SK-N-SH (cell line): ENCODE data around the gene USP31.
"Not testable (repeated sequence)": the region's sequence is repeated elsewhere in the genome, so short reads cannot be mapped to it uniquely, and the experiment has no call there.

ENCODE experiments used
- CTCF ChIP-seq: fragments of 200-600 bp; sonication (generic); IDR thresholded peaks from 2 replicates; pipeline ENCODE4 v1.6.1; 2017; ENCODE audit warnings: antibody characterized with exemption, mild to moderate bottlenecking, moderate library complexity
- EP300 ChIP-seq, 2 experiments: IDR thresholded peaks; 2 replicates each; pipeline versions ENCODE4 v1.4.0 to v1.6.1; 2012; ENCODE audit warnings: borderline replicate concordance in 1 of 2, low read depth in 1 of 2, low read length in 1 of 2
- JUND ChIP-seq: IDR thresholded peaks from 2 replicates; pipeline ENCODE4 v1.4.0; 2012
- POLR2AphosphoS5 ChIP-seq: IDR thresholded peaks from 2 replicates; pipeline ENCODE4 v1.6.1; 2012; ENCODE audit warnings: low read depth, low read length
- RAD21 ChIP-seq: IDR thresholded peaks from 2 replicates; pipeline ENCODE4 v1.6.1; 2012; ENCODE audit warnings: mild to moderate bottlenecking, low read length
- SIN3A ChIP-seq: IDR thresholded peaks from 2 replicates; pipeline ENCODE4 v1.6.1; 2012; ENCODE audit warnings: low read depth, mild to moderate bottlenecking, low read length, moderate library complexity, borderline replicate concordance
- TAF1 ChIP-seq: IDR thresholded peaks from 2 replicates; pipeline ENCODE4 v1.6.1; 2012; ENCODE audit warnings: low read depth, mild to moderate bottlenecking, low read length, moderate library complexity, borderline replicate concordance
- TEAD4 ChIP-seq: IDR thresholded peaks from 2 replicates; pipeline ENCODE4 v1.4.0; 2012; ENCODE audit warnings: mild to moderate bottlenecking, borderline replicate concordance; ENCODE audit not compliant: insufficient read depth
- YY1 ChIP-seq: IDR thresholded peaks from 2 replicates; pipeline ENCODE4 v1.4.0; 2012; ENCODE audit warnings: low read depth, mild to moderate bottlenecking
- TF ChIP-seq, protein P1 (sequence below): IDR thresholded peaks from 2 replicates; pipeline ENCODE4 v1.4.0; 2012; ENCODE audit warnings: low read depth
- TF ChIP-seq, protein P2 (sequence below): IDR thresholded peaks from 2 replicates; pipeline ENCODE4 v1.4.0; 2012; ENCODE audit warnings: low read depth, borderline replicate concordance

DNA sequence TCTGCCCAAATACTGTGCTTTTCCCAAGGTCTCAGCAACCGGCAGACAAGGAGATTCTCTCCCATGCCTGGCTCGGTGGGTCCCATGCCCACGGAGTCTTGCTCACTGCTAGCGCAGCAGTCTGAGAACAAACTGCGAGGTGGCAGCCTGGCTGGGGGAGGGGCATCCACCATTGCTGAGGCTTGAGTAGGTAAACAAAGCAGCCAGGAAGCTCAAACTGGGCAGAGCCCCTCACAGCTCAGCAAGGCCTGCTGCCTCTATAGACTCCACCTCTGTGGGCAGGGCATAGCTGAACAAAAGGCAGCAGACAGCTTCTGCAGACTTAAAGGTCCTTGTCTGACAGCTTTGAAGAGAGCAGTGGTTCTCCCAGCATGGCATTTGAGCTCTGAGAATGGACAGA is 55.1 kb downstream of the USP31 start:
- TF ChIP-seq CTCF; YY1; EP300 (IDR thresholded peaks at IDR 0.05; ENCODE audit: borderline replicate concordance in 1 of 2, low read depth in 1 of 2, low read length in 1 of 2); SIN3A; TAF1; JUND; RAD21; POLR2AphosphoS5; TEAD4: not testable (repeated sequence)
- TF ChIP-seq, protein P1, sequence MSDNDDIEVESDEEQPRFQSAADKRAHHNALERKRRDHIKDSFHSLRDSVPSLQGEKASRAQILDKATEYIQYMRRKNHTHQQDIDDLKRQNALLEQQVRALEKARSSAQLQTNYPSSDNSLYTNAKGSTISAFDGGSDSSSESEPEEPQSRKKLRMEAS, result not testable (repeated sequence)
- TF ChIP-seq, protein P2, sequence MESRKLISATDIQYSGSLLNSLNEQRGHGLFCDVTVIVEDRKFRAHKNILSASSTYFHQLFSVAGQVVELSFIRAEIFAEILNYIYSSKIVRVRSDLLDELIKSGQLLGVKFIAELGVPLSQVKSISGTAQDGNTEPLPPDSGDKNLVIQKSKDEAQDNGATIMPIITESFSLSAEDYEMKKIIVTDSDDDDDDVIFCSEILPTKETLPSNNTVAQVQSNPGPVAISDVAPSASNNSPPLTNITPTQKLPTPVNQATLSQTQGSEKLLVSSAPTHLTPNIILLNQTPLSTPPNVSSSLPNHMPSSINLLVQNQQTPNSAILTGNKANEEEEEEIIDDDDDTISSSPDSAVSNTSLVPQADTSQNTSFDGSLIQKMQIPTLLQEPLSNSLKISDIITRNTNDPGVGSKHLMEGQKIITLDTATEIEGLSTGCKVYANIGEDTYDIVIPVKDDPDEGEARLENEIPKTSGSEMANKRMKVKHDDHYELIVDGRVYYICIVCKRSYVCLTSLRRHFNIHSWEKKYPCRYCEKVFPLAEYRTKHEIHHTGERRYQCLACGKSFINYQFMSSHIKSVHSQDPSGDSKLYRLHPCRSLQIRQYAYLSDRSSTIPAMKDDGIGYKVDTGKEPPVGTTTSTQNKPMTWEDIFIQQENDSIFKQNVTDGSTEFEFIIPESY, result not testable (repeated sequence)
